Measurements from ENCODE around the gene HSPB7.
"Not testable (repeated sequence)": the region's sequence is repeated elsewhere in the genome, so short reads cannot be mapped to it uniquely, and the experiment has no call there.

The HSPB7 gene

DNA sequence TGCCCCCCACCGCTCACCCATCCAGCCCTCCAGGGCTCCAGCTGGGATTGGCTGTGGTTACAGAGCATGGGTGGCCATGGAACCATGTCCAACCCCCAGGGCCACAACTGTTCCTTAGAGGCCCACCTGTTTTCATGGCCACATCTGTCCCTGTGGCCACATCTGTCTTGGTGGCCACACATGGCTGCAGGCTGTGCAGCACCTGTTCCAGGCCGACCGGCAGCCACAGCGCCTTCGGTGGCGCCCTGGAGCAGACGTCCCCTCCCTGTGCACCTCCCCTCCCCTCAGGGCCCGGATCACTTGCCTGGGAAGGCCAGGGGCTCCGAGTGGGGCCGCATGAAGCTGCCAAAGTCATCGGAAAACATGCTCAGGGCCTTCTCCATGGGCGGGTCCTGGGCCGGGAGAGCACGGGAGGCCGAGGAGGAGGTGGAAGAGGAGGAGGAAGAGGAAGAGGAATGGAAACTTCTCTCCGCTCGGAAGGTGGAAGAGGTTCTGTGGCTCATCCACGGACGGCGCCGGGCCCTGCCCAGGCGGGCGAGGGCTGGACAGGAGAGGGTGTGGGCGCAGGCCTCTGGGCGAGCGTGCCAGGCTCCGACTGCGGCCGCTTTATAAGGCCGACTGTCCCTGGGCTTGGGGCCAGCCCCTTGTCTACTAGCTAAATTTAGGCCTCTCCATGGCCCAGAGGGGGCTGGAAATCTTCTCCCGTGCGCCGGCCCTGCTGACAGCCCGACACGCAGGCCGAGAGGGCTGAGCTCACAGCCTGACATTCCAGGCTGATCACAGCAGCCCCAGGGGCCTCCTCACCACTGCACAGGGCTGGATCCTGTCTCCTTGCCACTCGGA lies at the start of gene HSPB7:
HSPB7 (minus strand) TSS at position 583 of the 843 bp plus-strand sequence; CDS start at position 503, 80 bp downstream.
- H3K4me1 Mint-ChIP-seq, result peaks cover 8% of the 10 kb centered on the region
- no peaks in the 10 kb centered on the region for H3K9me3 Mint-ChIP-seq
- H3K27ac Mint-ChIP-seq, result no peak within 1 kb of the TSS
- peaks cover 8% of the 10 kb centered on the region for H3K27me3 Mint-ChIP-seq
- ATAC-seq (ENCODE audit: low read depth), result peak; percentile 25
- H3K36me3 Mint-ChIP-seq, result no peaks in the 10 kb centered on the region
- DNase-seq (ENCODE audit: low spot score in 2 of 2), result no peak
- no peak within 1 kb of the TSS for H3K4me3 Mint-ChIP-seq

DNA sequence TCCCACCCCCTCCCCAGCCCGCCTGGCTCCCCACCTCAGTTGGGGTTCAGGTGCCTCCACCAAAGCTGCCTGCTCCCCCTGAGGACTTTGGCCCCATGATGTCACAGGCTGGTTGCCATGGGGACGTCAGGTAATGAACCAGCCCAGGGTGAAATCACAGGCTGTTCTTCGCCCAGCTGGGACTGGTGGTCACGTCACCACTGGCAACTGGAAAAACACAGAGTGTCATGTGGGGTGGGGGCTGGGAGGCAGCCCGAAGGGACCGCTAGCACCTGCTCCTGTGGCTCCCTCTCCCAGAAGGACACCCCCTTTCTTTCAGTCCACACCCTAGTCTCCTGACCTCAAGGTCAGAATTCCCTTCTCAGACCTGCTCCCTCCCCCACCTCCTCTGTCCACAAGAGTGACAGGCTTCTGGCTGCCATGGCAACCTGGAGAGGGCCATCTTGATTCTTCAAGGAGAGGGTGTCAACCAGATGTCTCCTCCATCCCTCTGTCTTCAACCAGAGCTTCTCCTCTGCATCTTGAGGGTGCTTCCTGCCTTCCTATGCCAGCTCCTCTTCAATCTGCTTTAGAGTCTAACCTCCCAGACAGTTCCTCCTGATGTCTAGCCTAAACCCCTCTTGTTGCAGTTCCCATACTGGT lies 49.4 kb upstream of the HSPB7 start:
- Mint-ChIP-seq H3K27ac (no peak overlapping the region), H3K27me3 (peaks cover 19% of the 10 kb centered on the region), H3K4me1 (peaks cover 10% of the 10 kb centered on the region), H3K9me3 (no peaks in the 10 kb centered on the region), H3K36me3 (no peaks in the 10 kb centered on the region), H3K4me3 (no peak overlapping the region)
- ATAC-seq (ENCODE audit: low read depth) (peak; percentile 70), DNase-seq (ENCODE audit: low spot score in 2 of 2) (no peak)

DNA sequence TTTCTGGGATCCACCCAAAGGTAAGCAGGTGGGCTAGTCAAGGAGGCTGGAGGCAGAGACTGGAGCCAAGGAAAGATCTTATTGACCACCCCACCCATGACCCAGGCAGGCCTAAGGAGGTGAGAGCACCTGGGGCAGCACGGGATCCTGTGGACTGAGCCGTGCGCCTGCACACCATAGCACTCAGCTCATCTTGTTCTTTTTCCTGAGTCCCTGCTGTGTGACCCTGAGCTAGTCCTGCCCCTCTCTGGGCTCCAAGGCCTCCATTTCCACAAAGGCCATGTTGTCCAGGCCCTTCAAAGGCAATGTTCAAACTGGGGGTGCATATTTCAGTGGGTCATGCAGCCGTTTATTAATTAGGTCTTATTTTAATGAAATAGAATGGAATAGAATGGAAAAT lies 48.4 kb upstream of the HSPB7 start:
- peaks cover 19% of the 10 kb centered on the region for H3K27me3 Mint-ChIP-seq

DNA sequence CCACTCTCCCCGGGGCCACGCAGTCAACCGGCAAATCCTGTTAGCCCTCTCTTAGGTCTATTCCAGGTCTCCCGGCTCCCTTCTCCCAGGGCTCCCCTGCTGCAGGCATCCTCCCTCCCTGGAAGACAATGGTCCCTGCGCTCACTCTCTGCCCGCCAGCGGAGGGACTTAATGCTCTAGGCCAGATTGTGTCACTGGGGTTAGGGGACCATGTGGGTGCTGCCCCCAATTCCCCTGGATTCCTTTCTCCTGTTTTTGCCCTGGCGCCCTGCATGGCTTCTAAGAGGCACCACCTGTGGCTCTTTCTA lies 47.4 kb upstream of the HSPB7 start:
- no peak overlapping the region for H3K4me3 Mint-ChIP-seq
- DNase-seq (ENCODE audit: low spot score in 2 of 2), result no peak

More for the DNA sequence above, 48.4 kb upstream of the HSPB7 start:
- peaks cover 10% of the 10 kb centered on the region for H3K4me1 Mint-ChIP-seq
- ATAC-seq (ENCODE audit: low read depth) (no peak), DNase-seq (ENCODE audit: low spot score in 2 of 2) (no peak)
- H3K27ac Mint-ChIP-seq, result no peak overlapping the region
- H3K4me3 Mint-ChIP-seq, result no peak overlapping the region
- no peaks in the 10 kb centered on the region for H3K36me3 Mint-ChIP-seq
- H3K9me3 Mint-ChIP-seq, result no peaks in the 10 kb centered on the region

DNA sequence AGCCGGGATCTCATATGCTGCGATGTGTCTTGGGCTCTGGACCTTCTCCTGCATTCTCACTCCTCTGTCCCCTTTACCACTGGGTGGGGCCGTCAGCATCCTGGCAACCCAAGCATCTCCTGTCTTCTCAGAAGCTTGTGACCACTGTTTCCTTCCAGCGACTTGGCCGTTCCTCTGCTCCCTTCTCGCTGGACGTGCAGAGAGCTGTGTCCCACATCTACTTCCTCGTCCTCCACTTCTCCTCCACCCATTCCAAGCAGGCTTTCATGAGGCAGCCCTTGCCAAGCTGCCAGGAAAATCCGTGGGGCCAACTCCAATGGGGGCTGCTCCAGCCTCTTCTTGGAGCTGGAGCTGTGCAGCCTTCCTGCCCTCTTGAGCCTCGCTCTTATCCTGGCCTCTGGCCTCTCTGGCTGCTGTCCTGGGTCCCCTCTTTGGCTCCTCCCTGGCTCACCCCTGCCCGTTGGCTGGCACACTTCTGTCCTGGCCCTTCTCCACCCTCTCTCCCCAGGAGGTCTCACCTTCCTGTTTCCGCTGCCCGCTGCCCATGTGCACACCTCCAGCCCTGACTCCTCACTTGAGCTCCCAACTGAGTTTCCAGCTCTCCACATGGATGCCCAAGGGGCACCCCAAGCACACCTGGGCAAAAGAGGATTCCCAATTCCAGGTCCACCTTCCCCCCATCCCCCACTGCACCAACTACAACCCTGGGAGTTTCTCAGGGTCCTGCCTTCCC lies 46.9 kb upstream of the HSPB7 start:
- no peaks in the 10 kb centered on the region for H3K9me3 Mint-ChIP-seq
- H3K4me3 Mint-ChIP-seq, result no peak overlapping the region
- H3K4me1 Mint-ChIP-seq, result peaks cover 8% of the 10 kb centered on the region
- peaks cover 28% of the 10 kb centered on the region for H3K27me3 Mint-ChIP-seq
- H3K27ac Mint-ChIP-seq, result no peak overlapping the region
- no peaks in the 10 kb centered on the region for H3K36me3 Mint-ChIP-seq
- ATAC-seq (ENCODE audit: low read depth) (no peak), DNase-seq (ENCODE audit: low spot score in 2 of 2) (no peak)

More for the DNA sequence above, 47.4 kb upstream of the HSPB7 start:
- no peaks in the 10 kb centered on the region for H3K9me3 Mint-ChIP-seq
- H3K27ac Mint-ChIP-seq, result no peak overlapping the region
- H3K4me1 Mint-ChIP-seq, result peaks cover 10% of the 10 kb centered on the region
- ATAC-seq (ENCODE audit: low read depth), result no peak
- peaks cover 28% of the 10 kb centered on the region for H3K27me3 Mint-ChIP-seq
- no peaks in the 10 kb centered on the region for H3K36me3 Mint-ChIP-seq

DNA sequence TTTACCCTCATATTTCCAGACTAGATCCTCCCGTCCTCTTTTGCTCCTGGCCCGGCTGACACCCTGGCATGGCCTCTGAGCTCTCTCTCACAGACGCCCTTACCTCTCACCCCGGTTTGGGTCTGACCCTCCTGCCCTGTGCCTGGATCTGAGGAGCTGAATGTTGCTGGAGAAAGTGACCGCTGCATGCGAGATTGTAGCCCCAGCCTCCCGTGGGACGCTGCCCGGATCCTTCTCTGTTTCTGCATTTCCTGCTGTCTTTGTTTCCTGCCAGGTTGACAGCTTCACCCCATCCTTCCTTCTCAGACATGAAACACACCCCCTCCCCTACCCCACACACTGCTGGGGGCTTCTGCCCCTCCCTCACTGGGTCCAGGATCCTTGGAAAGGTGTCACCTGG lies 46.1 kb upstream of the HSPB7 start:
- peaks cover 8% of the 10 kb centered on the region for H3K4me1 Mint-ChIP-seq
- DNase-seq (ENCODE audit: low spot score in 2 of 2) (no peak), ATAC-seq (ENCODE audit: low read depth) (no peak)
- no peak overlapping the region for H3K27ac Mint-ChIP-seq
- H3K9me3 Mint-ChIP-seq, result no peaks in the 10 kb centered on the region
- H3K27me3 Mint-ChIP-seq, result peaks cover 27% of the 10 kb centered on the region
- H3K36me3 Mint-ChIP-seq, result no peaks in the 10 kb centered on the region
- no peak overlapping the region for H3K4me3 Mint-ChIP-seq

DNA sequence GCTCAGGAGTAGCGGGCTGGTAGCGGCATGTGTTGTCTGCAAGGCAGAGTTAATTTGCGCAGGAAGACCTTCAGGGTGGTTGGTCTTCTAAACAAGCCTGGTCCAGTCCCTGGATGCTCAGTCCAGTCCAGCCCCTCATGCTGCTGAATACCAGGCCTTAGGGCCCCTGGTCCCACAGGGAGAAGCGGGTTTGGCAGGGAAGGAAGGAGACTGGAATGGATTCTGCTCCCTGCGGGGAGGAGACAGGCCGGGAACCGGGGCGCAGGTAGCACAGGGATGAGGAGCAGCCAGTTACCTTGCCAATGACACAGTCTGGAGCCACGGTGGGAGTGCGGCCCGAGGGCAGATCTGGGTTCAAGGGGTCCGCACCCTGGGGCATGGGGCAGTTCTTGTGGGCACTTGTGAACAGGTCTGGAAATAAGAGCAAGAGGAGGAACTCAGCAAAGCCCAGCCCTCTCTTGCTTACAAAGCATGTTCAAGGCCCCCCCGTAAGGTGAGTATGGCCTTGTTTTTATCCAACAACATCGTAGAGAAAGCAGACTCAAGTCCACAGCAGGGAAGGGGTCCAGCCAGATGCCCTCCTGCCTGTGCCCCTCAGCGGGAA lies 45.5 kb upstream of the HSPB7 start:
- ATAC-seq (ENCODE audit: low read depth) (no peak), DNase-seq (ENCODE audit: low spot score in 2 of 2) (no peak)
- Mint-ChIP-seq H3K36me3 (no peaks in the 10 kb centered on the region), H3K27me3 (peaks cover 24% of the 10 kb centered on the region), H3K9me3 (no peaks in the 10 kb centered on the region), H3K4me3 (no peak overlapping the region), H3K27ac (no peak overlapping the region), H3K4me1 (peaks cover 8% of the 10 kb centered on the region)

DNA sequence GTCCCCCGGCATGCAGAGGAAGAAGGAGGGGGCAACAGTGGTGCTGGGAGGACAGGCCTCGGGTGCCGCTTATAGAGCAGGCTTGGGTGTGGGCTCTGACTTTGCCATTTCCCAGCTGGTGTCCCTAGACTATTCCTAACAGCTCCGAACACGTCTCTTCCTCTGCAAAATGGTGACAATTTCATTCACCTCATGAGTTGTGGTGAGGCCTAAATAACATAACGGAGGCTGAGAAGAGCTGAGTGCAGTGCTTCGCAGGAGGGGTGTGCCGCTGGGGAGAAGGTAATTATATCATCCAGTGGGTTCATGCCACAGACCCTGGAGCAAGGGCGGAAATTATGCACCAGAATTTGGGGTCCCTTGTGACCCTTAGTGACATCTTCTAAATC lies 44.8 kb upstream of the HSPB7 start:
- peaks cover 24% of the 10 kb centered on the region for H3K27me3 Mint-ChIP-seq
- H3K4me3 Mint-ChIP-seq; ATAC-seq (ENCODE audit: low read depth); H3K27ac Mint-ChIP-seq; H3K9me3 Mint-ChIP-seq; H3K36me3 Mint-ChIP-seq; DNase-seq (ENCODE audit: low spot score in 2 of 2); H3K4me1 Mint-ChIP-seq: not testable (repeated sequence)

DNA sequence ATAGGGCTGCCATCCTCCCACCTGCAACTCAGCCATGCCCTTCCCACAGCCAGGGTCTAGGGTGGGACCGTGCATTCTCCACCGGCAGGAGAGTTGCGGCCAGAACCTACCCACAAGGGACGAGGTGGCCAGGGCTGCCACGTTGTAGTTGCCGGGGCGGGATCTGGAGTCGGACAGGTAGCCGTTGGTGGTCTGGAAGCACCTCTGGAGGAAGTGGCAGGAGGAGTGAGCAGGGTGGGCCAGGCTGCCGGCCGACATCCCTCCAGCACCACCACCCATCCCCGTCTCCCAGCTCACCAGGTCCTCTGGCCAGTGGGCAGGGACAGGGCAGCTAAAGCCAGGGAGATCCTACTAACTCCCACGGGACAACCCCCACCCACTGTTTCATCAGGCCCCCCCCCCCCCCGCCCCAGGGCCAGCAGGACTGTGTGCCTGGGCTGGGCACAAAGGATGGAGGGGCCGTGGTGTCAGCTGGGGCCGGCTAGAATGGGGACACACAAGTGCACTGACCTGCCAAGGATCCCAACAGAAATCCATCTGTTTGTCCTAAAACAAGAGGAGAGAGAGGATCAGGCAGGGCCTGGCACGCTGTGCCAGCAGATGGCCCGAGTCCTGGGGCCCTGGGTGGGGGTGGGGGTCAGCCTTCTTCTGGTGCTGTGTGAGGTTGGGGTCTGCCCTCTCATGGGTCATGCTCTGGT lies 44.3 kb upstream of the HSPB7 start:
- not testable (repeated sequence) for ATAC-seq (ENCODE audit: low read depth); H3K4me3 Mint-ChIP-seq; H3K36me3 Mint-ChIP-seq; H3K9me3 Mint-ChIP-seq; H3K4me1 Mint-ChIP-seq; H3K27ac Mint-ChIP-seq; DNase-seq (ENCODE audit: low spot score in 2 of 2)
- peaks cover 26% of the 10 kb centered on the region for H3K27me3 Mint-ChIP-seq

DNA sequence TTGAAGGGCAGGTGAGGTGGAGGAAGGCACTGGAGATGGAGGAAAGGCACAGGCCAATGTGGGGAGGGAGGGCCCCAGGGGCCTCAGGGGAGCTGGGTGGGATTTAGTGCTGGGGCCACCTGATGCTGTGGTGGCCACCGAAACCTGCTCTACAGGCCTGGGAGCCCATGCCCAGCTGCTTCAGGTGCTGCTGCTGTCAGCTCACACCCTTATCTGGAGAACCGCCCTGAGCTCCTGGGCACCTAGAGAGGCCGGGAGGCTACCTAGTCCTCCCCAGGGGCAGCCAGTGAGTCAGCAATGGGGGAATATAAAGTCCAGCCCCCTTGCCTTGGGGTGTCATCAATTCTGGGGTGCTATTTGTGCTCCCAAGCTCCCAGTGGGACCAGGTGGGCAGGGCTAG lies 43.4 kb upstream of the HSPB7 start:
- Mint-ChIP-seq H3K9me3 (no peaks in the 10 kb centered on the region), H3K4me1 (peaks cover 9% of the 10 kb centered on the region), H3K27ac (no peak overlapping the region), H3K4me3 (no peak overlapping the region), H3K36me3 (no peaks in the 10 kb centered on the region), H3K27me3 (peaks cover 26% of the 10 kb centered on the region)
- DNase-seq (ENCODE audit: low spot score in 2 of 2) (no peak), ATAC-seq (ENCODE audit: low read depth) (no peak)

DNA sequence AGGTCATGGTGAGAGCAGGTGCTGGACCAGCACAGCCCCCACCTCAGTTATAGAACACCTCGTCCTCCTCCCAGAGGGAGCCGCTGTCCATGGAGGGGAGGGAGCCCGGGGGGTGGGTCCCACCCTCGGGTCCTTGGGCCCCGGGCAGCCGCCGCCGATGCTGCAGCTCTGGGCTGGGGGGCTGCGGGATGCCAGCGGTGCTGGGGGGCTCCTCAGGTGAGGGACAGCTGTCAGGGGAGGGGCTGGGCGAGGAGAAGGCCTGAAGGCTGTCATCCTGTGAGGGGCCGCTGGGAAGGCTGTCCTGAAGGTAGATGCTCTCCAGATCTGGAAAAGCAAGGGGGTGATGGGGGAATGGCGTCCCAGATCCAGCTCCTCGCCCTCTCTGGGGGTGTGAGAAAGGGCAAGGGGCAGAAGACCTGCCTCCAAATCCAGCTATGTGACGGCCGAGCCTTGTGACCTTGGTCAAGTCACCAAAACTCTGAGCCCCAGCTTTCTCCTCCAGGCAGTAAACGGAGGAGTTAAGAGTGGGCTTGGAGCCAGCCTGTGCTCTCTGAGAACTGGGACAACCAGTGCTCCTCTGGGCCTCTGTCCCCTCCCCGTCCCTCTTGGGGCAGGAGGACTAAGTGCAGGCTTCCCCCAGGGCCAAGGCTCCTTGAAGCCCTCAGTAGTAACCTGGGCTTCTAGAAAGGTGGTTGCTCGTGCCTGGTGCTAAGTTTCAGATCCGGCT lies 40.7 kb upstream of the HSPB7 start:
- DNase-seq (ENCODE audit: low spot score in 2 of 2); H3K4me1 Mint-ChIP-seq; H3K36me3 Mint-ChIP-seq; ATAC-seq (ENCODE audit: low read depth); H3K27ac Mint-ChIP-seq; H3K4me3 Mint-ChIP-seq; H3K9me3 Mint-ChIP-seq: not testable (repeated sequence)
- H3K27me3 Mint-ChIP-seq, result peaks cover 14% of the 10 kb centered on the region

DNA sequence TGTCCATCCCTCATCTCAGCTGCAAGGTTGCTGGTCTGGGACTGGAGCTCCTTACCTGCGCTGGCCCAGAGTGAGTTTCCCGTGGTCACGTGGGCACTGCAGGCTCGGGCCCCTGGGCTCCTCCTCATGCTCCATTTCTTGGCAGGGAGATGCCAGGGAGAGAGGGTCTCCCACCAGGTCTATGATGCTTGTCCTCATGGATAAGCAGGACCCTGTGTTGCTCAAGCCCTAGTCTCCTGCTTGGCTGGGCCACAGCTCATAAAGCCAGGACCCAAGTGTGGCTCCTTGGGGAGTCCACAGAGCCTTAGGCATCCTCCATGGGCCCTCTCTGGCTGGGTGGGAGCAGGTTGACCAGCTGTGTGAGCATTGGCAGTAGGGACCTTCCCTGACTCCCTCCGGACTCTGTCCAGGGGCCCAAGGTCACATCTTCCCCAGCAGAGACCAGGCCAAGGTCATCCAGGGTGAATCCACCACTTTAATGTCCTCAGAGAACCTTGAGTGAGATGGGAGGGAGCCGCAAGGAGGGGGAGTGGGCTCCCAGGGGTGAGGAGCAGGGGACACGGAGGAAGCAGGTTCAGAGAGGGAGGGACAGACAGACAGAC lies 39.6 kb upstream of the HSPB7 start:
- H3K4me3 Mint-ChIP-seq; H3K4me1 Mint-ChIP-seq; H3K27ac Mint-ChIP-seq; H3K36me3 Mint-ChIP-seq; ATAC-seq (ENCODE audit: low read depth); H3K9me3 Mint-ChIP-seq; DNase-seq (ENCODE audit: low spot score in 2 of 2): not testable (repeated sequence)
- H3K27me3 Mint-ChIP-seq, result peaks cover 14% of the 10 kb centered on the region

DNA sequence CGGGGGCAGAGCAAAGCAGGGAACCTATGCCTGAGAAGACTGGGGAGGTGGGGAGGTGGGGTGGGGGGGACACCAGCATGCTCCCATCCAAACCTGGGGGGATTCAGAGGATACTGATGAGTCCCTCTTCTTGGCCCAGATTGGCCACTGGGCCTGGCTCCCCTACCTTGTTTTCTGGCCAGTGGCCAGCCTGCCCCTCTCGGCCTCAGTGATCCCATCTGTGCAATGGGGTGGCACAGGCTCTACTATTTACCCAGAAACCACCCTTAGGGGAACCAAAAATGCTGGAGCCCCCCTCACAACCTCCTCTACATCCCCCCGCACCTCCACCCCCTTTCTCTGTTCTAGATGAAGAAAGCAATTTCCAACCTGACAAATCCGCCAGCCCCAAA lies 38.7 kb upstream of the HSPB7 start:
- H3K4me1 Mint-ChIP-seq; ATAC-seq (ENCODE audit: low read depth); H3K9me3 Mint-ChIP-seq; H3K36me3 Mint-ChIP-seq; DNase-seq (ENCODE audit: low spot score in 2 of 2); H3K4me3 Mint-ChIP-seq; H3K27ac Mint-ChIP-seq: not testable (repeated sequence)
- peaks cover 14% of the 10 kb centered on the region for H3K27me3 Mint-ChIP-seq

Data from memory B cell (primary cell).